Natural killer cell (primary cell): ENCODE data around the gene ROBO3. TPM values are rescaled to one million over a fixed set of nuclear protein-coding genes. Genes with fewer than 3 reads are reported as not detected.

Experiments
- ATAC-seq, 3 donors: fragments of 150-1000 bp in 2 of 3; fragments of 200-7000 bp in 1 of 3; cut with Tn5 transposase; 1 replicate in 1 of 3; 2 replicates in 2 of 3; pipeline ENCODE4 v1.10.0; 2021; ENCODE audit warnings: mild to moderate bottlenecking in 2 of 3, moderate library complexity in 2 of 3
- DNase-seq, 2 donors: peaks; one replicate each; pipeline versions ENCODE4 v3.0.0 to v3.0.0-alpha.2; 2013 to 2021; ENCODE audit warnings: mixed read lengths in 1 of 2
- H3K27ac ChIP-seq: one replicate; pipeline ENCODE4 v1.5.1; 2013; ENCODE audit warnings: mild to moderate bottlenecking, low read length
- H3K27me3 ChIP-seq: one replicate; pipeline ENCODE4 v1.6.1; 2013; ENCODE audit warnings: low read length; ENCODE audit not compliant: control insufficient read depth, insufficient read depth
- H3K36me3 ChIP-seq: one replicate; pipeline ENCODE4 v1.6.1; 2013; ENCODE audit warnings: low read length; ENCODE audit not compliant: control insufficient read depth, insufficient read depth
- H3K4me1 ChIP-seq: one replicate; pipeline ENCODE4 v1.6.1; 2013; ENCODE audit warnings: low read length; ENCODE audit not compliant: control insufficient read depth, insufficient read depth
- H3K4me3 ChIP-seq: one replicate; pipeline ENCODE4 v1.5.1; 2013; ENCODE audit warnings: low read length
- H3K9me3 ChIP-seq: one replicate; pipeline ENCODE4 v1.6.1; 2013; ENCODE audit warnings: low read length; ENCODE audit not compliant: control insufficient read depth, insufficient read depth
- H3K27ac Mint-ChIP-seq, 2 donors: one replicate each; pipeline ENCODE4 v1.8.0; 2022; ENCODE audit warnings: mild to moderate bottlenecking in 2 of 2, mixed read lengths in 2 of 2, moderate library complexity in 1 of 2
- H3K27me3 Mint-ChIP-seq, 2 donors: one replicate each; pipeline ENCODE4 v1.8.0; 2022; ENCODE audit warnings: low read depth in 2 of 2, mixed read lengths in 2 of 2
- H3K36me3 Mint-ChIP-seq: one replicate; pipeline ENCODE4 v1.8.0; 2022; ENCODE audit warnings: mixed read lengths
- H3K4me1 Mint-ChIP-seq, 2 donors: one replicate each; pipeline ENCODE4 v1.8.0; 2022; ENCODE audit warnings: mixed read lengths in 2 of 2
- H3K4me3 Mint-ChIP-seq: one replicate; pipeline ENCODE4 v1.8.0; 2022; ENCODE audit warnings: mild to moderate bottlenecking, moderate library complexity, mixed read lengths
- H3K9me3 Mint-ChIP-seq, 2 donors: one replicate each; pipeline ENCODE4 v1.8.0; 2022; ENCODE audit warnings: mixed read lengths in 2 of 2
- WGBS: methylation state at CpG from one replicate; pipeline ENCODE4 v1.1.7; 2013; ENCODE audit warnings: missing lambda C conversion rate; ENCODE audit not compliant: insufficient coverage; 5-methylcytosine and 5-hydroxymethylcytosine counted together
- intact Hi-C: fragments of 100-400 bp; cut with micrococcal nuclease; formaldehyde crosslinking; loops from one replicate; pipeline ENCODE4 v1.14.2; 2022
- total RNA-seq, 4 donors: library from RNA; stranded (reverse); fragments of 120-200 nt in 1 of 4; gene quantifications; one replicate each; pipeline versions ENCODE4 v1.2.3 to v1.2.4, GENCODE V29; 2013 to 2022
- TF ChIP-seq, protein P1 (sequence below): fragments of 200-600 bp; IDR thresholded peaks from one replicate; pipeline ENCODE4 v1.8.0; 2022; ENCODE audit warnings: antibody characterized with exemption

ROBO3 gene
- total RNA-seq, 3 donors from 2014 or later (not counting 1 experiment from before 2014, with no cell fraction given), result 16.9 to 23.8 (median 22.7) TPM

DNA sequence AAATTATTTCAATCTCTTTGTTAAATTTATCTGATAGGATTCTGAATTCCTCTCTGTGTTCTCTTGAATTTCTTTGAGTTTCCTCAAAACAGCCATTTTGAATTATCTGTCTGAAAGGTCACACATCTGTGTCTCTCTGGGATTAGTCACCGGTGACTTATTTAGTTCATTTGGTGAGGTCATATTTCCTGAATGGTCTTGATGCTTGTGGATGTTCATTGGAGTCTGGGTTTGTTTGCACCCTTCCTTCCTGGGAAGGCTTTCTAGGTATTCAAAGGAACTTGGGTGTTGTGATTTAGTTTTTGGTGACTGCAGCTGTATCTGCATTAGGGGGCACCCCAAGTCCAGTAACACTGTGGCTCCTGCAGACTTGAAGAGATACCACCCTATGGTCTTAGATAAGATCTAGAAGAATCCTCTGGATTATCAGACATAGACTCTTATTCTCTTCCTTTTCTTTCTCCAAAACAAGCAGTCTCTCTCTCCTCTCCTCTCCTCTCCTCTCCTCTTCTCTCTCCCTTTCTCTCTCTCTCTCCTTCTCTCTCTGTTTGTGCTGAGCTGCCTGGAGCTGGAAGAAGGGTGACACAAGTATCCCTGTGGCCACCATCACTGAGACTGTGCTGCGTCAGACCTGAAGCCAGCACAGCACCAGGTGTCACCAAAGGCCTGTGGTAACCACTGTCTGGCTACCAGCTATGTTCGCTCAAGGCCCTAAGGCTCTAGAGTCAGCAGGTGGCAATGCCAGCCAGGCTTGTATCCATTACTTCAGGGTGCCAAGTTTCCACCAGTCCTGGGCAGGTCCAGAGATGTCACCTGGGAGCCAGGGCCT, 50.5 kb downstream of the ROBO3 start:
- no peaks in the 10 kb centered on the region for H3K36me3 ChIP-seq
- no peaks in the 10 kb centered on the region for H3K9me3 Mint-ChIP-seq
- peaks cover 9% of the 10 kb centered on the region for H3K36me3 Mint-ChIP-seq
- 79% methylated on average over 3 of the region's 3 CpGs for WGBS
- H3K4me1 ChIP-seq, result peaks cover 7% of the 10 kb centered on the region
- no peak overlapping the region for H3K27ac ChIP-seq
- no peaks in the 10 kb centered on the region for H3K4me1 Mint-ChIP-seq
- no peak overlapping the region for H3K4me3 Mint-ChIP-seq
- TF ChIP-seq, protein P1, sequence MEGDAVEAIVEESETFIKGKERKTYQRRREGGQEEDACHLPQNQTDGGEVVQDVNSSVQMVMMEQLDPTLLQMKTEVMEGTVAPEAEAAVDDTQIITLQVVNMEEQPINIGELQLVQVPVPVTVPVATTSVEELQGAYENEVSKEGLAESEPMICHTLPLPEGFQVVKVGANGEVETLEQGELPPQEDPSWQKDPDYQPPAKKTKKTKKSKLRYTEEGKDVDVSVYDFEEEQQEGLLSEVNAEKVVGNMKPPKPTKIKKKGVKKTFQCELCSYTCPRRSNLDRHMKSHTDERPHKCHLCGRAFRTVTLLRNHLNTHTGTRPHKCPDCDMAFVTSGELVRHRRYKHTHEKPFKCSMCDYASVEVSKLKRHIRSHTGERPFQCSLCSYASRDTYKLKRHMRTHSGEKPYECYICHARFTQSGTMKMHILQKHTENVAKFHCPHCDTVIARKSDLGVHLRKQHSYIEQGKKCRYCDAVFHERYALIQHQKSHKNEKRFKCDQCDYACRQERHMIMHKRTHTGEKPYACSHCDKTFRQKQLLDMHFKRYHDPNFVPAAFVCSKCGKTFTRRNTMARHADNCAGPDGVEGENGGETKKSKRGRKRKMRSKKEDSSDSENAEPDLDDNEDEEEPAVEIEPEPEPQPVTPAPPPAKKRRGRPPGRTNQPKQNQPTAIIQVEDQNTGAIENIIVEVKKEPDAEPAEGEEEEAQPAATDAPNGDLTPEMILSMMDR, result no peak
- no peak overlapping the region for H3K4me3 ChIP-seq
- ATAC-seq (no peak), DNase-seq (peak in 1 of 2 donors; percentile 36)
- intact Hi-C loops, result no loop called here
- H3K9me3 ChIP-seq, result peaks cover 5% of the 10 kb centered on the region
- no peaks in the 10 kb centered on the region for H3K27me3 ChIP-seq
- H3K27me3 Mint-ChIP-seq, result peaks cover 8 to 30% of the 10 kb centered on the region in 2 donors
- H3K27ac Mint-ChIP-seq, result no peak overlapping the region

DNA sequence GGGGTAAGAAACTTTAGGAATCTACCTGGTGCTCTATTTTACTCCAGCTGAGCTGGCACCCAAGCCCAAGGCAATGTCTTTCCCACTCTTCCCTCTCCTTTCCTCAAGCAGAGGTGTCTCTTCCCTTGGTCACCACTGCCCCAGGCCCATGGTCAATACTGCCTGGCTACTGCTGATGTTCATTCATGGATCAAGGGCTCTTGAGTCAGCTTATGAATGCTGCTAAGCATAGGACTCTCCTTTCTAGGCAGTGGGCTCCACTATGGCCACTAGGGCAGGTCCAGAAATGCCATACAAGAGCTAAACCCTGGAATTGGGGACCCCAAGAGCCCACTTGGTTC, 51.1 kb downstream of the ROBO3 start:
- Histone ChIP-seq H3K27ac (no peak overlapping the region), H3K4me1 (peaks cover 10% of the 10 kb centered on the region), H3K4me3 (no peak overlapping the region), H3K27me3 (no peaks in the 10 kb centered on the region), H3K9me3 (peaks cover 5% of the 10 kb centered on the region), H3K36me3 (no peaks in the 10 kb centered on the region)
- H3K4me3 Mint-ChIP-seq, result no peak overlapping the region
- no peak overlapping the region for H3K27ac Mint-ChIP-seq
- ATAC-seq, result no peak
- H3K9me3 Mint-ChIP-seq, result no peaks in the 10 kb centered on the region
- H3K36me3 Mint-ChIP-seq, result peaks cover 8% of the 10 kb centered on the region
- TF ChIP-seq, protein P1, result no peak
- DNase-seq, result no peak
- no peaks in the 10 kb centered on the region for H3K4me1 Mint-ChIP-seq
- intact Hi-C loops, result no loop called here
- H3K27me3 Mint-ChIP-seq, result peaks cover 8 to 30% of the 10 kb centered on the region in 2 donors

DNA sequence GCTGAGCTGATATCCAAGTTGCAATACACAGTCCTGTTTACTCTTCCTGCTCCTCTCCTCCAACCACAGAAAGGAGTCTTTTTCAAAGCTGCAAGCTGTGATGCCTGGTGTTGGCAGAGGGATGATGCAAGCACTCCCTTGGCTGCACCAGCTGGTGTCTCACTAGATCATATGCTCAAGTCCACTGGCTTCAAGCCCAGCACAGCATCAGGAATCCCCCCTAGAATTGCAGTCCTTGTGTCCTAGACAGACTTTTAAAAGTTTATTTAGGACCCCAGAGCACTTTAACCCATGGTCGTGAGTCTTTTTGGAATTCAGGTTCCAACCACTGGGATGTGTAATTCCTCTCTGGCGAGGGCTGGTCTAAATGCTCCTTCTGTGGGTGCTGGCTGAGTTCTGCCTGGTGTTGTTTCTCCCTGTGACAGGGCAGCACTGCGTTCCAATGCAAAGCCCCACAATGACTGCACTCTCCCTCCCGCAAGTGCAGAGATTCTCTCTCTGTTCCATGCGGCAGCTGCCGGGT, 51.9 kb downstream of the ROBO3 start:
- Mint-ChIP-seq H3K9me3 (no peaks in the 10 kb centered on the region), H3K36me3 (no peaks in the 10 kb centered on the region), H3K4me3 (no peak overlapping the region), H3K27me3 (peaks cover 6 to 25% of the 10 kb centered on the region in 2 donors), H3K27ac (no peak overlapping the region), H3K4me1 (no peaks in the 10 kb centered on the region)
- Histone ChIP-seq H3K27ac (no peak overlapping the region), H3K27me3 (no peaks in the 10 kb centered on the region), H3K9me3 (peaks cover 3% of the 10 kb centered on the region), H3K4me3 (no peak overlapping the region), H3K4me1 (peaks cover 17% of the 10 kb centered on the region), H3K36me3 (no peaks in the 10 kb centered on the region)
- ATAC-seq (no peak), DNase-seq (no peak)
- 93% methylated on average over 6 of the region's 6 CpGs for WGBS
- TF ChIP-seq, protein P1, result no peak
- intact Hi-C loops, result no loop called here
